Measurements from ENCODE around the gene IFI27L1.

GRCh38 chr14:94074534-94074933, 6.6 kb upstream of the IFI27L1 start:
- TF ChIP-seq CTCF (conservative IDR thresholded peaks at IDR 0.05; ENCODE audit: low read depth, low read length) (no peak), EZH2 (IDR thresholded peaks at IDR 0.05; ENCODE audit: borderline replicate concordance, low read depth, low read length, poor library complexity, severe bottlenecking) (no peak)

All from A673 (cell line).